Activated CD8-positive, alpha-beta memory T cell treated with anti-CD3 and anti-CD28 coated beads for 36 hours (primary cell): Measurements from ENCODE around the gene CYP4F8. TPM values are rescaled to one million over a fixed set of nuclear protein-coding genes. Genes with fewer than 3 reads are reported as not detected.
"Not testable (repeated sequence)": the region's sequence is repeated elsewhere in the genome, so short reads cannot be mapped to it uniquely, and the experiment has no call there.

ENCODE experiments used
- CTCF ChIA-PET: fragments of 350-600 bp; sonication (Branson Sonifier 250); formaldehyde crosslinking; loops from one replicate; lab custom pipeline; 2021; ENCODE audit warnings: antibody characterized with exemption; lab: Charles Lee
- POLR2A ChIA-PET: fragments of 350-600 bp; sonication (Branson Sonifier 250); formaldehyde crosslinking; loops from one replicate; lab custom pipeline; 2021; ENCODE audit warnings: antibody characterized with exemption; lab: Charles Lee
- total RNA-seq, 2 experiments: library from RNA; stranded (reverse); gene quantifications; one replicate each; pipeline ENCODE4 v1.2.3, GENCODE V29; 2021

The CYP4F8 gene
- total RNA-seq, 2 experiments from 2014 or later: not detected

DNA sequence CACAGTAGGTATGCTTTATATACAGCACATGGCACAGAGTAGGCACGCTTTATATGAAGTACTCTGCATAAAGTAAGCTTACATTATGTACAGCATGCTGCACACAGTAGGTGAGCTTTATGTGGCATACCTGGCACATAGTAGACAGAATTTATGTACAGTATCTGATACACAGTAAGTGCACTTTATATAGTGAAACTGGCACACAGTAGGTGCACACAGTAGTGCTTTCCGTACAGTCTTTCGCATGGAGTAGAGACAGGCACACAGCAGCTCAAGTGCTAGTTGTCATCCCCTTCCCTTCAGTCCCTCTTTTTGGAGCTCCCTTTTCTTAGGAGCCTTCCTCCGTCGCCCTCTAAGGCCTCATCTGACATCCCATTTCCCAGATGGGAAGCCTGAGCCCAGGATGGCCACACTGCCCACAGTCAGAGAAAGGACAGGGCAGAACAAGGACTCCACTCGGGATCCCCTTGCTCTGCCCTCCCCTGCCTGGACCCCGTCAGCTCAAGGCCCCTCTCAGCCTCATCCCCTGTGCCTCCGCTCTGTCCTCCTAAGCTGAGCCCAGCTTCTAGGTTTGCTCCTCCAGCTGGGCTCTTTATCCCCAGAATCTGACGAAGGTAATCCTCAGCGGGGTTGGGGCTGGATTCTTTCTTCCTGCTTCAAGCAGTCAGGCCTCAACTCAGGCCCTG is 57.0 kb downstream of the CYP4F8 start:
- ChIA-PET CTCF (interaction anchor here (1.1 kb wide), 1 partner anchor 47 kb away, joined by 3 read pairs; no protein-coding TSS in a partner anchor), POLR2A (no interaction called here)

DNA sequence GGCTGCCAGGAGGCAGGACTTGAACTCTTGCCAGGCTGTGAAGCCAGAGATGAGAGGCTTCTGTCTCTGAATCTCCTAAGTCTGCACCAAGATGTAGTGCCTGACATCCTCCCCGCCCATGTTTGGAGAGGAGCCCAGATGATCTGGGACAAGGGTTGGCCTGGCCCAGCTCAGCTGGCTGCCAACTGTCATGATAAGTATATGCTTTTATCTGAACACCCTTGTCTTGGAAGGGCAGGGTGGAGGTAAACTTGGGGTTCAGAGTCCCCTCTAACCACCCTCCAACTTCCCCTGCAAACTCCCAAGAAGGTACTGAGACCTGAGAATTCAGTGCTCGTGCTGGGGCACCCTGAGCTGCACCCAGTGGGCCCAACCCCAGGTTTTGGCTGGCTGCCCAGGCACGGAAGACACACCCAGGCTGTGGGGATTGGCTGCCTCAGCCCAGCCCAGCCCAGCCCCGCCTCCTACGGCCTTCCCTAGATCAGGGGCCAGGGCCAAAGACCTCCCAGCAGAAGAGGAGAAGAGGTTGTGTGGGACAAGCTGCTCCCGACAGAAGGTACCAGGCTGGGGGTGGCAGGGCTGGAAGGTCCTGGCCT is 57.7 kb downstream of the CYP4F8 start, which contains the start of gene CYP4F12:
Gene CYP4F12 (plus strand): TSS at position 508 of the 596 bp plus-strand sequence. CDS start 443 bp downstream, outside the sequence.
- ChIA-PET CTCF (interaction anchor here (0.5 to 1.1 kb wide), 3 partner anchors 43 to 581 kb away, joined by 3 read pairs; no protein-coding TSS in a partner anchor), POLR2A (no interaction called here)

- CTCF ChIA-PET: interaction anchor here (0.5 to 1.1 kb wide), 3 partner anchors 44 to 581 kb away, joined by 3 read pairs; no protein-coding TSS in a partner anchor
- POLR2A ChIA-PET: no interaction called here
These were observed 58.2 kb downstream of the CYP4F8 start for GRCh38 chr19:15673176-15673654.

GRCh38 chr19:15675560-15675959 is 60.5 kb downstream of the CYP4F8 start:
- ChIA-PET POLR2A (no interaction called here), CTCF (no interaction called here)

DNA sequence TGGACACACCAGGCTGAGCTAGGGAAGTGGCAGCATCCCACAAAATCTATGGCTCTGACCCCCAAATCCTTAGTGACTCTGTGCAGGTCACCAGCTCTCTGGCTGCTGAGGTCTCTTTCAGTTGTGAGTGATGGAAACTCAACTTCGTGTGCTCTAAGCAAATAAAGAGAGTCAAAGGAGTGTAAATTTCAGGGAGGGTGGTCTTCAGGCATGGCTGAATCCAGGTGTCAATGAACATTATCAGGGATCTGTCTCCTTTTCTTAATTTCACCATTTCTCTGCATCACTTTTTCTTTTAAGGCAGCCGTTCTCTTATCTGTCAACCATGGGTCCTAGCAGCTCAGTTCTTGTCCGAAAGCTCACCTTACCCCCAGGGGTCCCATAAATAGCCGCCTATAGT is 64.1 kb downstream of the CYP4F8 start:
- ChIA-PET CTCF (no interaction called here), POLR2A (no interaction called here)

DNA sequence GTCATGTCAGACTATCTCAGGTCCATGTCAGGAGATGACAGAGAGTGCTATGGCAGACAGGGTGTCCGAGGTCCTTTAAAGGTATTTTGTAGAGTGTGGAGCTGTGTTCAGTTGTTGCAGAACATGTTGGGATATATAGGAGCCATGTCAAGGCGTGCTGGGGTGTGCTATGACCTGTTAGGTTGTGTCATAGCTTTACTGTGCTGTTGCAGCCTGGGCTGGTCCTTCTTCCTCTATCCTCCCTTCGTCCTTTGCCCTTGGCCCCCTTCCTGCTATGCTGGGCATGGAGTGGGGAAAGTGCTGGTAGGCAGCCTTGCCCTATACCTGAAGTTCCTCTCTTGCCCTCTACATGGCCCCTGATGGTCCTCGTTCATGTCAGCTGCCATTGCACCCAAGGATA is 64.8 kb downstream of the CYP4F8 start:
- POLR2A ChIA-PET, CTCF ChIA-PET: not testable (repeated sequence)

Other genes with a start within 250 kb of the CYP4F8 start
- 10 to 100 TPM; 48.4 to 51.7 TPM for gene AKAP8, start 235.4 kb upstream of the CYP4F8 start, total RNA-seq
- 10 to 100 TPM; 67.1 to 68.2 TPM for gene AKAP8L, start 196.2 kb upstream of the CYP4F8 start, total RNA-seq
- gene WIZ, start 165.3 kb upstream of the CYP4F8 start, total RNA-seq: 10 to 100 TPM; 27.8 to 28.3 TPM
- gene RASAL3, start 150.7 kb upstream of the CYP4F8 start, total RNA-seq: 100 to 1,000 TPM; 104 to 109 TPM
- gene PGLYRP2, start 135.7 kb upstream of the CYP4F8 start, total RNA-seq: not detected
- 1 to 10 TPM; 1.1 to 1.2 TPM for gene CYP4F22, start 106.7 kb upstream of the CYP4F8 start, total RNA-seq
- gene CYP4F3, start 25.7 kb downstream of the CYP4F8 start, total RNA-seq: under 1 TPM in 1 of 2 experiments, not detected in 1; 0.10 TPM
- under 1 TPM in 1 of 2 experiments, not detected in 1; 0.25 TPM for gene CYP4F12, start 57.9 kb downstream of the CYP4F8 start, total RNA-seq
- not detected for gene OR10H2, start 112.8 kb downstream of the CYP4F8 start, total RNA-seq
- not detected for gene OR10H3, start 122.8 kb downstream of the CYP4F8 start, total RNA-seq
- gene OR10H5, start 172.4 kb downstream of the CYP4F8 start, total RNA-seq: not detected
- not detected for gene OR10H1, start 200.4 kb downstream of the CYP4F8 start, total RNA-seq